GM03348 (cell line): ENCODE data around the gene APBA1.

Experiments
- DNase-seq: peaks from one replicate; pipeline ENCODE4 v3.0.0; 2012; ENCODE audit warnings: low spot score

The APBA1 gene

DNA sequence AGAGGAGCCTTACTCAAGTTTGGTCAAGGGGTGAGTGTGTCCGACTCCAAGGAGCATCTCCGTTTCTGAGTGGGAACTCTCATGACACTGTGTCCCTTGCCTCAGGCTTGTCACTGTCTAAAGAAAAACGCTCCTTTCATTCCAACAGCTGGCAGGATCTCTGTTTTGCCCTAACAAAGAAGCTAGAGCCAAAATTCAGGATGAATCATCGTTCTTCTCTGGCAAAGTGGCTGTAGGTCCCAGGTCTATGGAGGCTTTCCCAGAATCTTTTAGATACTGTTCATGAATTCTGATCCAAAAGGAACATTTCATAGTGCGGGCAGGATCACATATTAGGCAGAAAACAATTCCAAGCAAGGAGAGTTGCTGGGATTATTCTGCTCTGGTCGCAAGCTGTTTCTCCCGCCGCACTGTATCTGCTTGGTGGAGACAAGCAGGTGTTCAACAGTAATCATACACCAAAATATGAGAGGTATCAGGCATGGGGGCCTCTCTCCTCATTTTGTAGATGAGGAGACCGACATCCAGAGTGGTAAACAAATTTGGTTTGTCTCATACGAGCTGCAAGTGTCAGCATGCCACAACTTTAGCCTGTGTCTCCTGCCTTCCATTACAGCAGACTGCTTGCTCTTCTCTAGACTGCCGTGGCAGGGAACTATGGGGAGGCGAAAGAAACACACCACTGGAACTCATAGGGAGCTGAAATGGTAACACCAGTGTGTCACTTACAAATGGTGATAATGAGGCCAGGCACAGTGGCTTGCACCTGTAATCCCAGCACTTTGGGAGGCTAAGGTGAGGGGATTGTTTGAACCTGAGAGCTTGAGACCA is 274.6 kb downstream of the APBA1 start:
- DNase-seq, result peak; percentile 36

- no peak for DNase-seq
Observed at GRCh38 chr9:69396759-69397158, 275.4 kb downstream of the APBA1 start.

GRCh38 chr9:69395718-69396117 is 276.5 kb downstream of the APBA1 start:
- no peak for DNase-seq

GRCh38 chr9:69393425-69393824 is 278.7 kb downstream of the APBA1 start:
- no peak for DNase-seq

- no peak for DNase-seq
Observed at GRCh38 chr9:69392826-69393225, 279.3 kb downstream of the APBA1 start.

DNA sequence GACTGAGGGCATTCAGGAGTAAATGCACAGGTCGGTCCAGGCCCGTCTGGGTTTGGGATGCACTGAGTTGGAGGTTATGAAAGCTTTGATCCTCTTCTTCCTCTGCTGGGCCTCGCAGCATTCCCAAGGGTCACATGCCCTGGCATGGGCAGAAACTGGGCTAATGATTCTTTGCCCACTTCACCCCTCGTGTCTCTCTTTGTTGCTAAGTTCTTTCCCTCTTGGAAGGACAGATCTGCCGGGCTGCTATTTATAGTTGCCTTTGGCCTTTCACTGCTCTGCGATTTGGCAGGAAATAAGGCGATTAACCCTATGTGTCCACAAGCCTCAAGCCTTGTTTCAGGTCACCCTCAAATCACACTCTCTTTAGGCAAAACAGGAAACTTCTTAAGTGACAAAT is 280.2 kb downstream of the APBA1 start:
- no peak for DNase-seq

DNA sequence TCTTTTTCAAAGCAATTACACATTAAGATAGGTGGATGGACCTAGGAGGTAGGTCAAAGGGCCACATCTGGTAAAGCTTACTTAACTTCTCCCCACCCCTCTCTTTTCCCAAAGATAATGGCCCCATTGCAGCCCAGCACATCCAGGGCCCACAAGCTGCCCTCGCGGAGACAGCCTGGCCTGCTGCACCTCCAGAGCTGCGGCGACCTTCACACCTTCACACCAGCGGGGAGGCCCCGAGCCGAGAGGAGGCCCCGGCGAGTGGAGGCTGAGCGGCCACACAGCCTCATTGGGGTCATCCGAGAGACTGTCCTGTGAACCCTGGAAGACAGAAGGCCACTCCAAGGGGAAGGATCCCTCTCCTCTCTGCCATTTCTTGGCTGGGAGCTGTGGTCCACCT is 280.7 kb downstream of the APBA1 start:
- DNase-seq, result no peak

GRCh38 chr9:69389437-69389995 is 282.7 kb downstream of the APBA1 start:
- DNase-seq, result no peak

DNA sequence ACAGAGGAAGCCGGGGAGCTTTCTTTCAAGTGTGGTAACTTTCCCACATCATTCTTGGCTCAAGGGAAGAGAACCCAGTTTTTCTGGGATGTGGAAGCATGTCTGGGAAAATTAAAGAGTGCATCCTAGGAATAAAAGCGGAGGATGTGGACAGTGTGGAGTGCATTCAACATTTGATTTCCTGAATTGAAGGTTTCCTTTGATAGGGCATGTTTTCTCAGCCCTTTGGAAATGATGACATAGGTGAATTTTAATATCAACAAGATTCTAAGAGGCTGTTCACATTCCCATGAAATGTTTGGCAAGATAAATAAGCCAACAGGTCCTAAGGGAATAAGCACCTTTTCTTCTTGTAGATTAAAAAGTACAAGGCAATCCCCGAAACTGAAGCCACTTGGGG is 283.6 kb downstream of the APBA1 start:
- no peak for DNase-seq

DNA sequence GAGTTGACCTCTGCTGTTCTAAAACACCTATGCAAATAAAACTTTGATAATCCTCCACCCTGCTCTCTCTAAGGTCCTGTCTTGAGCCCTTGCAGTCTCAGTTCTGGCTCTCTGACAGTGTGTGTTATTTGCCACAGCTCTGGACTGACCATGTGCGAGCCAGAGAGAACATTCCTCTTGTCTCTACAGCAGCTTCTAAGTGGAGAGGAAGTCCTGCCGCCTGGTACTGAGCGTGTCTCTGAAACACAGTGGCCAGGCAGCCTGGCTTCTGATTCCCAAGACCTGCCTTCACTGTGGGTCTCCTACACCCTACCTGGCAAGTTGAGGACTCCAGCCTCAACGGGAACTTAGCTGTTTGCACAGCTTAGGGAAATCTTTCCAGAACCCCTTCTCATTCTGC is 285.5 kb downstream of the APBA1 start:
- no peak for DNase-seq

- no peak for DNase-seq
Observed at GRCh38 chr9:69385581-69386033, 286.6 kb downstream of the APBA1 start.

GRCh38 chr9:69382135-69382534 is 290.0 kb downstream of the APBA1 start:
- no peak for DNase-seq

DNA sequence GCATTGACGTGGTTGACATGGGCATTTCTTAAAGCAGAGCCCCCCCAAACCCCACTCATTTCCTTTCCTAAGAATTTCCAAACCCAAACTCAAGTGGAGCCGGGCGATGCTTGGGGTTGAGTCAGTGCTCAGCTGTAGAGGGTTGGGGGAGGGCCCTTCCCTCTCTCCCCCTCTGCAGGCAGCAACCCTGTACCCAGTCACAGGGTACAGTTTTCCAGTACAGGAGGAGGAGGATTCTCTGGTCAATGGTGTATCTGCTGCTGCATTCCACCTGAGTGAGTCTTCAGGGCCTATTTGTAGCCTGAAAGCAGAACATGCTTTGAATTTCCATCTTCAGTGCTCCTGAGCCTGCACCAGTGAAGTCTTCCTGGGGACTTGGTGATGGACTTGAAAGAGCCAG is 291.4 kb downstream of the APBA1 start:
- peak; percentile 18 for DNase-seq

DNA sequence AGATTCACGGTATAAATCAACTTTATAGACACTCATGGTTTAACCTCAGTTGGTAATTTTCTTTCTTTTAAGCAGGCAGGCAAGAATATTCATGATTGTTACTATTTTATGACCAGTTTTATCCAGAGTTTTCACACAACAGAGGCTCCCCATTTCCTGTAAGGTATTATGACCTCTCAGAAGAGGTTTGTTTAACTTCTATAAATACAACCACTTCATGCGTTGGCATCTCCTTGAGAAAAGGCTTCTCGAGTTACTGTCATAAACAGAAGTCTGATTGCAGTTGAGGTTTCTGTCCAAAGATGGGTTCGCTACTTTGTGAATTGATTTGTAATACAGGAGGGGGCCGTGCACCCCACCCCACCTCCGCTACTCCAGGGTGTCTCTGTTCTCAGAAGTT is 291.9 kb downstream of the APBA1 start:
- DNase-seq, result no peak

- DNase-seq, result peak; percentile 64
Observed at GRCh38 chr9:69379270-69379982, 292.7 kb downstream of the APBA1 start.

GRCh38 chr9:69377981-69378380 is 294.2 kb downstream of the APBA1 start:
- no peak for DNase-seq
